OCI-LY3 (cell line): ENCODE measurements around the gene NXN.
"Not testable (repeated sequence)": the region's sequence is repeated elsewhere in the genome, so short reads cannot be mapped to it uniquely, and the experiment has no call there.

Source experiments
- H2AFZ ChIP-seq: fragments of 200-600, 300-600 bp; shearing (Covaris generic); 2 replicates; pipeline ENCODE4 v1.6.0; 2014; ENCODE audit warnings: antibody characterized with exemption, low read depth, low read length
- H3K27ac ChIP-seq: fragments of 200-600, 300-600 bp; sonication (generic); 2 replicates; pipeline ENCODE4 v1.5.1; 2014; ENCODE audit warnings: mild to moderate bottlenecking, low read length, moderate library complexity, mixed read lengths
- H3K27me3 ChIP-seq: fragments of 200-600, 300-600 bp; sonication (generic); 2 replicates; pipeline ENCODE4 v1.6.1; 2014; ENCODE audit warnings: low read depth, low read length, mixed read lengths
- H3K36me3 ChIP-seq: fragments of 200-600, 300-600 bp; sonication (generic); replicated peaks from 2 replicates; pipeline ENCODE3; 2014; ENCODE audit warnings: low read depth, low read length, mixed read lengths
- H3K4me1 ChIP-seq: fragments of 300-600, 200-600 bp; sonication (generic); 2 replicates; pipeline ENCODE4 v1.6.1; 2014; ENCODE audit warnings: low read length, mixed read lengths
- H3K4me2 ChIP-seq: fragments of 200-600, 300-600 bp; sonication (generic); 2 replicates; pipeline ENCODE4 v1.6.1; 2014; ENCODE audit warnings: low read length, mixed read lengths
- H3K4me3 ChIP-seq: fragments of 300-600, 200-600 bp; sonication (generic); 2 replicates; pipeline ENCODE4 v1.5.1; 2014; ENCODE audit warnings: antibody characterized with exemption, mild to moderate bottlenecking, low read length, moderate library complexity
- H3K79me2 ChIP-seq: fragments of 300-600, 200-600 bp; shearing (Covaris generic); 2 replicates; pipeline ENCODE4 v1.6.1; 2014; ENCODE audit warnings: mild to moderate bottlenecking, low read length, mixed read lengths
- H3K9ac ChIP-seq: fragments of 300-600, 200-600 bp; shearing (Covaris generic); 2 replicates; pipeline ENCODE4 v1.6.0; 2014; ENCODE audit warnings: mild to moderate bottlenecking, low read length, moderate library complexity
- H3K9me3 ChIP-seq: fragments of 200-600, 300-600 bp; shearing (Covaris generic); 2 replicates; pipeline ENCODE4 v1.6.1; 2014; ENCODE audit warnings: low read length, mixed read lengths; ENCODE audit not compliant: insufficient read depth
- H4K20me1 ChIP-seq: fragments of 200-600, 300-600 bp; sonication (generic); 2 replicates; pipeline ENCODE4 v1.6.1; 2016; ENCODE audit warnings: low read length, mixed read lengths; ENCODE audit not compliant: insufficient read depth
- CTCF ChIP-seq: fragments of 200-600, 300-600 bp; sonication (generic); IDR thresholded peaks from 2 replicates; pipeline ENCODE4 v1.5.1; 2014; ENCODE audit warnings: antibody characterized with exemption, low read length, low read depth
- EZH2phosphoT487 ChIP-seq: fragments of 200-600 bp; shearing (Covaris generic); IDR thresholded peaks from 2 replicates; pipeline ENCODE4 v1.6.1; 2018; ENCODE audit warnings: antibody characterized with exemption, mixed run types, low read depth

Gene NXN

GRCh38 chr17:792277-792676 is 187.3 kb downstream of the NXN start:
- Histone ChIP-seq H3K36me3 (peaks cover 6% of the 10 kb centered on the region), H3K4me3 (no peak overlapping the region), H3K4me1 (no peaks in the 10 kb centered on the region), H3K4me2 (no peak overlapping the region), H4K20me1 (no peaks in the 10 kb centered on the region), H3K79me2 (no peaks in the 10 kb centered on the region), H3K9ac (no peak overlapping the region), H2AFZ (no peak overlapping the region), H3K27ac (no peak overlapping the region), H3K27me3 (no peaks in the 10 kb centered on the region), H3K9me3 (no peaks in the 10 kb centered on the region)
- no peak for TF ChIP-seq EZH2phosphoT487
- TF ChIP-seq CTCF, result no peak

GRCh38 chr17:791829-792228 is 187.7 kb downstream of the NXN start:
- Histone ChIP-seq H3K9ac (no peak overlapping the region), H4K20me1 (no peaks in the 10 kb centered on the region), H3K27me3 (no peaks in the 10 kb centered on the region), H3K27ac (no peak overlapping the region), H3K9me3 (no peaks in the 10 kb centered on the region), H3K4me2 (no peak overlapping the region), H3K79me2 (no peaks in the 10 kb centered on the region), H2AFZ (no peak overlapping the region), H3K4me1 (no peaks in the 10 kb centered on the region), H3K4me3 (no peak overlapping the region), H3K36me3 (peaks cover 6% of the 10 kb centered on the region)
- TF ChIP-seq EZH2phosphoT487 (no peak), CTCF (no peak)

- H3K27me3 ChIP-seq, H3K27ac ChIP-seq, H3K4me3 ChIP-seq, H3K9me3 ChIP-seq, H3K4me1 ChIP-seq, H2AFZ ChIP-seq, H4K20me1 ChIP-seq, H3K36me3 ChIP-seq, H3K9ac ChIP-seq, H3K4me2 ChIP-seq, H3K79me2 ChIP-seq: not testable (repeated sequence)
These were observed 188.7 kb downstream of the NXN start for GRCh38 chr17:790874-791247.

GRCh38 chr17:789931-790873 is 189.4 kb downstream of the NXN start:
- not testable (repeated sequence) for H3K27me3 ChIP-seq, H3K9me3 ChIP-seq, H3K36me3 ChIP-seq, H3K4me1 ChIP-seq, H2AFZ ChIP-seq, H3K27ac ChIP-seq, H3K9ac ChIP-seq, H3K4me2 ChIP-seq, H3K79me2 ChIP-seq, H3K4me3 ChIP-seq, H4K20me1 ChIP-seq

GRCh38 chr17:789160-789840 is 190.3 kb downstream of the NXN start:
- no peaks in the 10 kb centered on the region for H4K20me1 ChIP-seq
- H3K4me3 ChIP-seq, result no peak overlapping the region
- H3K36me3 ChIP-seq, result peaks cover 7% of the 10 kb centered on the region
- no peak overlapping the region for H3K9ac ChIP-seq
- TF ChIP-seq CTCF, result no peak
- TF ChIP-seq EZH2phosphoT487, result no peak
- H3K4me1 ChIP-seq, result no peaks in the 10 kb centered on the region
- no peaks in the 10 kb centered on the region for H3K27me3 ChIP-seq
- no peak overlapping the region for H3K27ac ChIP-seq
- H2AFZ ChIP-seq, result no peak overlapping the region
- H3K4me2 ChIP-seq, result no peak overlapping the region
- no peaks in the 10 kb centered on the region for H3K9me3 ChIP-seq
- peaks cover 16% of the 10 kb centered on the region for H3K79me2 ChIP-seq
